HFFc6 (cell line): Measurements from ENCODE around the gene F10. TPM values are rescaled to one million over a fixed set of nuclear protein-coding genes. Genes with fewer than 3 reads are reported as not detected.

Experiments used
- DNase-seq: peaks from one replicate; pipeline ENCODE4 v3.0.0-alpha.2; 2018
- H3K27ac Mint-ChIP-seq: 2 replicates; pipeline ENCODE4 v1.8.0; 2020; ENCODE audit warnings: mild to moderate bottlenecking, mixed read lengths
- H3K27me3 Mint-ChIP-seq: 2 replicates; pipeline ENCODE4 v1.8.0; 2021; ENCODE audit warnings: mild to moderate bottlenecking, moderate library complexity, mixed read lengths; ENCODE audit not compliant: insufficient read depth
- H3K36me3 Mint-ChIP-seq: 2 replicates; pipeline ENCODE4 v1.8.0; 2021; ENCODE audit warnings: low read depth, mixed read lengths
- H3K4me1 Mint-ChIP-seq: 2 replicates; pipeline ENCODE4 v1.8.0; 2020; ENCODE audit warnings: low read depth, mixed read lengths
- H3K4me3 Mint-ChIP-seq: 2 replicates; pipeline ENCODE4 v1.8.0; 2020; ENCODE audit warnings: mild to moderate bottlenecking, moderate library complexity, mixed read lengths
- H3K9me3 Mint-ChIP-seq: 2 replicates; pipeline ENCODE4 v1.8.0; 2020; ENCODE audit warnings: mild to moderate bottlenecking, mixed read lengths
- total RNA-seq, 6 experiments: library from RNA; stranded (reverse); fragmentation: NEBNext Ultra II Directional; extraction: Animal tissue kit (Norgen Biotek cat#: 25700); gene quantifications; 2 replicates in 1 of 6; 3 replicates in 5 of 6; pipeline ENCODE4 v1.2.3, GENCODE V29; 2021
- TF ChIP-seq, protein P1 (sequence below): fragments of 200-600 bp; sonication (generic); IDR thresholded peaks from 2 replicates; pipeline ENCODE4 v1.5.0; 2021; ENCODE audit warnings: antibody characterized with exemption, mild to moderate bottlenecking

The F10 gene
- total RNA-seq, 6 experiments from 2014 or later = 10.2 to 21.3 (median 10.8) TPM

DNA sequence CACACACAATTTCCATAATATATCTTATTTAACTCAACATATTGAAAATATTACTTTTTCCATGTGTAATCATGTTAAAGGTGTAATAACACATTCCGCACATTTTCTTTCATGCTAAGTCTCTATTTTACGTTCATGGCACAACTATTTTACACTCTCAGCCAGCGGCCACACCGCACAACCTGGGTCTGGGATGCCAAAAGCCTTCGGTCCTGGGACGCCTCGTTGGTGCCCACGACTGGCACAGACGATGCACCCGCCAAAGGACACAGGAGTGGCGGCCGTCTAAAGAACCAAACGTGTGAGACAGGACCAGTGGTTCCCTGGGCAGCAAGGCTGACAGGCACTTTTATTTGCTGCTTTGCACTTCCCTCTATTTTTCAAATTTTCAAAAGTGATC, 25.8 kb downstream of the F10 start:
- H3K9me3 Mint-ChIP-seq = no peaks in the 10 kb centered on the region
- H3K27ac Mint-ChIP-seq = no peak overlapping the region

DNA sequence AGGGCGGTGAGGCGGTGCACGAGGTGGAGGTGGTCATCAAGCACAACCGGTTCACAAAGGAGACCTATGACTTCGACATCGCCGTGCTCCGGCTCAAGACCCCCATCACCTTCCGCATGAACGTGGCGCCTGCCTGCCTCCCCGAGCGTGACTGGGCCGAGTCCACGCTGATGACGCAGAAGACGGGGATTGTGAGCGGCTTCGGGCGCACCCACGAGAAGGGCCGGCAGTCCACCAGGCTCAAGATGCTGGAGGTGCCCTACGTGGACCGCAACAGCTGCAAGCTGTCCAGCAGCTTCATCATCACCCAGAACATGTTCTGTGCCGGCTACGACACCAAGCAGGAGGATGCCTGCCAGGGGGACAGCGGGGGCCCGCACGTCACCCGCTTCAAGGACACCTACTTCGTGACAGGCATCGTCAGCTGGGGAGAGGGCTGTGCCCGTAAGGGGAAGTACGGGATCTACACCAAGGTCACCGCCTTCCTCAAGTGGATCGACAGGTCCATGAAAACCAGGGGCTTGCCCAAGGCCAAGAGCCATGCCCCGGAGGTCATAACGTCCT, 26.4 kb downstream of the F10 start:
- Mint-ChIP-seq H3K4me3 (no peak overlapping the region), H3K36me3 (no peaks in the 10 kb centered on the region; the same call in 1 of the 2 replicates), H3K9me3 (no peaks in the 10 kb centered on the region), H3K27me3 (peaks cover 8% of the 10 kb centered on the region), H3K4me1 (peaks cover 11% of the 10 kb centered on the region), H3K27ac (no peak overlapping the region)
- TF ChIP-seq, protein P1, sequence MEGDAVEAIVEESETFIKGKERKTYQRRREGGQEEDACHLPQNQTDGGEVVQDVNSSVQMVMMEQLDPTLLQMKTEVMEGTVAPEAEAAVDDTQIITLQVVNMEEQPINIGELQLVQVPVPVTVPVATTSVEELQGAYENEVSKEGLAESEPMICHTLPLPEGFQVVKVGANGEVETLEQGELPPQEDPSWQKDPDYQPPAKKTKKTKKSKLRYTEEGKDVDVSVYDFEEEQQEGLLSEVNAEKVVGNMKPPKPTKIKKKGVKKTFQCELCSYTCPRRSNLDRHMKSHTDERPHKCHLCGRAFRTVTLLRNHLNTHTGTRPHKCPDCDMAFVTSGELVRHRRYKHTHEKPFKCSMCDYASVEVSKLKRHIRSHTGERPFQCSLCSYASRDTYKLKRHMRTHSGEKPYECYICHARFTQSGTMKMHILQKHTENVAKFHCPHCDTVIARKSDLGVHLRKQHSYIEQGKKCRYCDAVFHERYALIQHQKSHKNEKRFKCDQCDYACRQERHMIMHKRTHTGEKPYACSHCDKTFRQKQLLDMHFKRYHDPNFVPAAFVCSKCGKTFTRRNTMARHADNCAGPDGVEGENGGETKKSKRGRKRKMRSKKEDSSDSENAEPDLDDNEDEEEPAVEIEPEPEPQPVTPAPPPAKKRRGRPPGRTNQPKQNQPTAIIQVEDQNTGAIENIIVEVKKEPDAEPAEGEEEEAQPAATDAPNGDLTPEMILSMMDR = no peak
- DNase-seq = no peak

More for the DNA sequence above, 25.8 kb downstream of the F10 start:
- Mint-ChIP-seq H3K4me1 (peaks cover 11% of the 10 kb centered on the region), H3K4me3 (no peak overlapping the region), H3K27me3 (peaks cover 8% of the 10 kb centered on the region), H3K36me3 (no peaks in the 10 kb centered on the region; the same call in 1 of the 2 replicates)
- TF ChIP-seq, protein P1 = no peak
- DNase-seq = no peak

DNA sequence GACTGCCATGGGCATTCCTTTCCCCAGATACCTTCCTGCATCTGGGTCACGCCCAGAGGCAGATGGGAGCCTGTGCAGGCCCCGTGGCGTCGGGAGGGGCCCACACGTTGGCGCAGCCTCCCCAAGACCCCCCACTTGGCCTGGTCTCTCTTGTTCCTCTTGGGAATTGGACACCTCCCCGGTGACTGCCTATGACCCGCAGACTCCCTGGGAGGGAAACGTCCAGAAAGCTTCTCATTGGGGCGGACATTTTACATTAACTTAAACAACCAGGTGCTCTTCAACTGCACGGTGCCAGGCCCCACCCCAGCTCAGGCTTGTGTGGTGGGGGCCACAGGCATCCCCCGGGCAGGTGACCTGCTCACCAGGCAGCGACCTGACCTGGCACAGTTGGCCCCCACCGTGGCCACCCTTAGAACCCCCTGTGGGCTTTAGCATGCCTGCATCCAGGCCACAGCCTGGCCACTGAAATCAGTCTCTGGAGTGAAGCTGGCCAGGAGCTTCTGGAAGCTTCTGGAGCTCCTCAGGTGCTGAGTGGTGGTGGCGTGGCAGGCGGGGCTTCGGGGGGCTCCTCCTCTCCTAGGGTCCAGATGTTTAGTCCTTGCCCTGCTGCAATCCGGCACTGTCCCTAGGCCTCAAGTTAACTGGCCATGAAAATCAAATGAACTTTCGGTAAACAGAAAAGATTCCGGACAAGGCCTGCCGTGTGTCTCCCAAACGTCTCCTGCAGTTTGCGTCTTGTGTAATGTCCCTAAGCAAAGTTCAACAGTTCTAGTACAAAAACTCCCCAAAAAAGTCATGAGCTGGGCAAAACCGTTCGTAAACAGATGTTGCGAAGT, 27.3 kb downstream of the F10 start:
- peaks cover 17% of the 10 kb centered on the region for H3K4me1 Mint-ChIP-seq
- H3K27me3 Mint-ChIP-seq = peaks cover 8% of the 10 kb centered on the region
- H3K9me3 Mint-ChIP-seq = no peaks in the 10 kb centered on the region
- H3K4me3 Mint-ChIP-seq = no peak overlapping the region
- TF ChIP-seq, protein P1 = no peak
- no peak for DNase-seq
- H3K36me3 Mint-ChIP-seq = no peaks in the 10 kb centered on the region; the same call in 1 of the 2 replicates
- H3K27ac Mint-ChIP-seq = no peak overlapping the region

DNA sequence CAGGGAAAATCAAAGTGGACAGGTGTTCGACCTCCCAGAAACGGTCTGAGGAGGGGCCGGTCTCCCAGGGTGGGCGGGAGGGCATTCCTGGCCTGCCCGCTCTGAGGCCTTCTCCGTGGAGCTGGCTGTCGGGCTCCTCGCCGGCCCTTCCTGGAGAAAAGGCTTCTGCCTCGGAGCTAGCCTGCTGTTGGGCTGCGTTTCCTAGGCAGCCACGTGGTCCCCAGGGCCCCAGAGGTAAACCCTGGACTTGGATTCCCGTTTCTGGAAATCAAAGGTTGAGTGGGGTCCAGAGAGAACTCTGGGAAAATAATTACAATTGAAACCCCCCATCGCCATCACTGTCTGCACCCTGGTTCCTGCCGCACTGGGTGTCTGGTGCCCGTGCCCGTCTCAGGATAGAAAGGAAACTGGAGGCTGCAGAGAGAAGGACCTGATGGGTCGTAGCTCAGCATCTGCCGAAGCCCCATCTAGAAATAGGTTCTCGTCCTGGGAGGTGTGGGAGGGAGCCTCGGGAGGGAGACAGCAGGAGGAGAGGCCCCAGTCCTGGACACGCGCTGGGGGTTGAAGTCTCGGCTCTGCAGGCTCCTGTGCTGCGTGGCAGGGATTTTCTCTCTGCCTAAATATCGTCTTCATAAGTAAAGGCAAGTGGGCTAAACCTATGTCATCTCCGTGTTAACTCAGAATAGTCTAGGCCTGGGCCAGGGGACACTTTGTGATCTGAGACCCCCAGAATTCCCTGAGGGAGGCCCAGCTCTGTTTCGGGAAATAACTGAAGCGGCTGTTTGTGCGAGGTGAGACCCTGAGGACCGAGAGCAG, 28.2 kb downstream of the F10 start:
- Mint-ChIP-seq H3K36me3 (peaks cover 7% of the 10 kb centered on the region), H3K4me1 (peaks cover 25% of the 10 kb centered on the region), H3K27me3 (peaks cover 8% of the 10 kb centered on the region), H3K4me3 (no peak overlapping the region), H3K27ac (no peak overlapping the region), H3K9me3 (no peaks in the 10 kb centered on the region; the same call in 1 of the 2 replicates)
- TF ChIP-seq, protein P1 = no peak
- no peak for DNase-seq
